Mucosa of rectum (tissue), 2 donors: ENCODE measurements around the gene CCDC195.

Experiments used
- H3K27ac ChIP-seq, 2 donors: one replicate each; pipeline ENCODE4 v1.7.0; 2013; ENCODE audit warnings: inconsistent platforms in 2 of 2, low read depth in 2 of 2, low read length in 2 of 2
- H3K27me3 ChIP-seq, 2 donors: one replicate each; pipeline ENCODE4 v1.7.0; 2013; ENCODE audit warnings: low read length in 2 of 2; ENCODE audit not compliant: control insufficient read depth in 2 of 2, insufficient read depth in 2 of 2
- H3K36me3 ChIP-seq, 2 donors: one replicate each; pipeline ENCODE4 v1.7.0; 2013; ENCODE audit warnings: low read length in 2 of 2; ENCODE audit not compliant: control insufficient read depth in 2 of 2, insufficient read depth in 2 of 2
- H3K4me1 ChIP-seq, 2 donors: one replicate each; pipeline ENCODE4 v1.7.0; 2013; ENCODE audit warnings: low read length in 2 of 2, mild to moderate bottlenecking in 1 of 2; ENCODE audit not compliant: control insufficient read depth in 2 of 2, insufficient read depth in 2 of 2
- H3K4me3 ChIP-seq, 2 donors: one replicate each; pipeline ENCODE4 v1.7.0; 2013; ENCODE audit warnings: low read length in 2 of 2
- H3K9ac ChIP-seq, 2 donors: one replicate each; pipeline ENCODE4 v1.7.0; 2013; ENCODE audit warnings: low read length in 2 of 2, low read depth in 1 of 2, mild to moderate bottlenecking in 1 of 2
- H3K9me3 ChIP-seq, 2 donors: one replicate each; pipeline ENCODE4 v1.7.0; 2013; ENCODE audit warnings: low read length in 2 of 2; ENCODE audit not compliant: control insufficient read depth in 2 of 2
- donor health status: healthy.
- donor health status: Normal muscosa, but diverticular disease.

Gene CCDC195

GRCh38 chr2:224694502-224694901, 21.7 kb downstream of the CCDC195 start:
- no peaks in the 10 kb centered on the region for H3K9me3 ChIP-seq
- no peak overlapping the region for H3K27ac ChIP-seq
- no peaks in the 10 kb centered on the region for H3K36me3 ChIP-seq
- no peaks in the 10 kb centered on the region for H3K27me3 ChIP-seq
- H3K4me1 ChIP-seq, result peaks cover 0 to 8% of the 10 kb centered on the region in 2 donors
- H3K4me3 ChIP-seq, result no peak overlapping the region
- H3K9ac ChIP-seq, result no peak overlapping the region

DNA sequence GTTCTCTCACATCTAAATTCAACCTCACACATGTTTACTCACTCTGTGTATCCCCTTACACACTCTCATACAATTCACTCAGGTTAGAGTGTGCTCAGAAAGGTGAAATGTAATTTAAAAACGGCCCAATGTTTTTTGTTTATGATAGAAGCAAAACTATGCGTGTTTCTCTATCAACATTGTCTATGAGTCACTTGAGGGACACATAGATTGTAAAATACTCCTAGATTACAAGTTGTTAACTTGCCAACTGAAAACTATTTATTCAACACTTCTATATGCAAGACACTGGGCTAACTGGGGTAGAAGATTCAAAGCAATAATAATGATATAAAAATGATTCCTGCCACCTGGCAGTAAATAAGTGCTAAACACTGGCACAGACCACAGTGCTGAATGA, 24.6 kb downstream of the CCDC195 start:
- H3K4me1 ChIP-seq, result peaks cover 0 to 8% of the 10 kb centered on the region in 2 donors
- H3K27me3 ChIP-seq, result no peaks in the 10 kb centered on the region
- H3K4me3 ChIP-seq, result no peak overlapping the region
- no peaks in the 10 kb centered on the region for H3K36me3 ChIP-seq
- no peak overlapping the region for H3K9ac ChIP-seq
- no peak overlapping the region for H3K27ac ChIP-seq
- no peaks in the 10 kb centered on the region for H3K9me3 ChIP-seq

DNA sequence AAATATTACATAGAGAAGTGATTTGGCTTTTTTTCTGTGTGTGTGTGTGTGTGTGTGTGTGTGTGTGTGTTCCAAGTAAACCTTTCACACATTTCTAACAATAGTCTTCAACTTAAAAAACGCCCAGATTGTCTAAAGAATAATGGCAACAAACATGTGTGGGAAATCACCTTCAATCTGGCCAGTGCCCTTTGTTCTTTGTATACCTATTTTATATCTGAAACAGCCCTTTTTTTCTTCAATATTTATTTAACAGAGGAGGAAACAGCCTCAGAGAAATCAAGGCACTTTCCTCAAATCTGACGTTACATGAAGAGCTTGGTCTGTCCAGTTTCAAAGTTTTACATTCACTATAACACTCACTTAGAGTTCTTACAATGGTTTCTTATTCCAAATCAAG, 25.3 kb downstream of the CCDC195 start:
- no peaks in the 10 kb centered on the region for H3K9me3 ChIP-seq
- no peak overlapping the region for H3K4me3 ChIP-seq
- no peak overlapping the region for H3K27ac ChIP-seq
- no peaks in the 10 kb centered on the region for H3K27me3 ChIP-seq
- H3K4me1 ChIP-seq, result peaks cover 0 to 8% of the 10 kb centered on the region in 2 donors
- no peaks in the 10 kb centered on the region for H3K36me3 ChIP-seq
- H3K9ac ChIP-seq, result no peak overlapping the region

GRCh38 chr2:224689539-224689938, 26.6 kb downstream of the CCDC195 start:
- peaks cover 0 to 8% of the 10 kb centered on the region in 2 donors for H3K4me1 ChIP-seq
- no peak overlapping the region for H3K9ac ChIP-seq
- no peaks in the 10 kb centered on the region for H3K27me3 ChIP-seq
- no peaks in the 10 kb centered on the region for H3K36me3 ChIP-seq
- no peak overlapping the region for H3K27ac ChIP-seq
- no peaks in the 10 kb centered on the region for H3K9me3 ChIP-seq
- no peak overlapping the region for H3K4me3 ChIP-seq

DNA sequence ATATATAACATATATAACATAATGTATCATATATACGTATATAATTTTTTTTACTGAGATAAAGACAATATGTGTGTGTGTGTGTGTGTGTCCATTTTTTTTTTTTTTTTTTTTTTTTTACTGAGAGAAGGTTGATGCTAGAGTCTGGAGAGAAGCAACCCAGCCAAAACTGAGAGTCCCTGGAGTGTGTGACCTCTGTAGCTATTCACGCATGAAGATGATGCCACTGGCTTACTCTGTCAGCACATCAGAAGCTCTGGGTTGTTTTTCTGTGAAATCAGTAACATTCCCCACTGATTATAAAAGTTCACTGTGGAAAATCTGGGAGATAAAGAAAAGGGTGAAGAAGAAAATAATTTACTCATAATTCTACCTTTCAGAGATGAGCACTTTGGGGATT, 27.2 kb downstream of the CCDC195 start:
- no peak overlapping the region for H3K9ac ChIP-seq
- H3K4me1 ChIP-seq, result peaks cover 0 to 8% of the 10 kb centered on the region in 2 donors
- H3K9me3 ChIP-seq, result no peaks in the 10 kb centered on the region
- H3K36me3 ChIP-seq, result no peaks in the 10 kb centered on the region
- H3K27ac ChIP-seq, result no peak overlapping the region
- no peak overlapping the region for H3K4me3 ChIP-seq
- H3K27me3 ChIP-seq, result no peaks in the 10 kb centered on the region

GRCh38 chr2:224687156-224687555, 29.0 kb downstream of the CCDC195 start:
- Histone ChIP-seq H3K9me3 (no peaks in the 10 kb centered on the region), H3K4me3 (no peak overlapping the region), H3K9ac (no peak overlapping the region), H3K4me1 (peaks cover 0 to 8% of the 10 kb centered on the region in 2 donors), H3K36me3 (no peaks in the 10 kb centered on the region), H3K27me3 (no peaks in the 10 kb centered on the region), H3K27ac (no peak overlapping the region)

DNA sequence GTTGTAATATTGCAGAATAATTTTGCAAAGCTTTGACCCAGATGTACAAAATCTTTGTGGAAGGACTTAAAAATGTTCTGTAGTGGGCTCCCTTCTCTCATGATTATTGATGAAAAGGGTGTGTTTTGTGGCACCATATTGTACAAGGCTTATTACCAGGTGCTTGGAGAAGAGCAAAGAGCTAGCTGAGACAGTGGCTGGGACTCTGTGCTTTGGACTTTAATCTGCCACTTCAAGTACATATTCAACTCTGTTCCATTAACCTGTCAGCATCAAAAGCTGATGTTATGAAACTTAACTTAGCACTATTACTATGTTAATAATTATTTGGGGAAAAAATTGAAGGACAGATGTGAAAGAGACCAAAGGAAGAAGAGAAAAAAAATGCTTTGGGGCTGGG, 31.0 kb downstream of the CCDC195 start:
- Histone ChIP-seq H3K4me1 (no peaks in the 10 kb centered on the region), H3K27me3 (no peaks in the 10 kb centered on the region), H3K9me3 (no peaks in the 10 kb centered on the region), H3K9ac (no peak overlapping the region), H3K4me3 (no peak overlapping the region), H3K27ac (no peak overlapping the region), H3K36me3 (no peaks in the 10 kb centered on the region)

GRCh38 chr2:224682134-224682533, 34.0 kb downstream of the CCDC195 start:
- H3K9ac ChIP-seq, result no peak overlapping the region
- no peaks in the 10 kb centered on the region for H3K27me3 ChIP-seq
- H3K4me3 ChIP-seq, result no peak overlapping the region
- H3K4me1 ChIP-seq, result peaks cover 0 to 6% of the 10 kb centered on the region in 2 donors
- H3K36me3 ChIP-seq, result no peaks in the 10 kb centered on the region
- H3K27ac ChIP-seq, result no peak overlapping the region
- no peaks in the 10 kb centered on the region for H3K9me3 ChIP-seq

- Histone ChIP-seq H3K27me3 (no peaks in the 10 kb centered on the region), H3K36me3 (no peaks in the 10 kb centered on the region), H3K4me3 (no peak overlapping the region), H3K9me3 (no peaks in the 10 kb centered on the region), H3K27ac (no peak overlapping the region), H3K9ac (no peak overlapping the region), H3K4me1 (no peaks in the 10 kb centered on the region)
These were observed 44.4 kb downstream of the CCDC195 start for GRCh38 chr2:224671731-224672130.

- no peak overlapping the region for H3K27ac ChIP-seq
- H3K4me3 ChIP-seq, result no peak overlapping the region
- H3K9ac ChIP-seq, result no peak overlapping the region
- no peaks in the 10 kb centered on the region for H3K4me1 ChIP-seq
- H3K9me3 ChIP-seq, result no peaks in the 10 kb centered on the region
- H3K36me3 ChIP-seq, result no peaks in the 10 kb centered on the region
- no peaks in the 10 kb centered on the region for H3K27me3 ChIP-seq
These were observed 46.0 kb downstream of the CCDC195 start for GRCh38 chr2:224670203-224670602.

DNA sequence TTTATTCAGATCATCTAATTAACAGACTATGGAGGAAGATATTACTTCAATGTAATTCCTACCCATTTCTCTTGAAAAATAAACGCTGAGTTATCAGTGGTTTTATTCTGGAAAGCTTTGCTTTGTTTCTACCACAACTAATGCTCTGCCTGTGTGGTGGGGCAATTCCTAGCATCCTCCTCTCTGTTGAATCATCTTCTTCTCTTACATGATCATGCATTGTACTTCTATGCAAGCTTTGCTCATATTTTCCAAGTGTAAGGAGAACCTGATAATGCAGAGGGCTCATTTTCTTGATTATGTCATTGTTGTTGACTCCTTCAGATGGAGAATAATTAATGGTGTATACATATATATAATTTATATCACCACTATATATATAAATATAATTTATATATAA, 46.7 kb downstream of the CCDC195 start:
- Histone ChIP-seq H3K9ac (no peak overlapping the region), H3K9me3 (no peaks in the 10 kb centered on the region), H3K4me3 (no peak overlapping the region), H3K27me3 (no peaks in the 10 kb centered on the region), H3K36me3 (no peaks in the 10 kb centered on the region), H3K4me1 (no peaks in the 10 kb centered on the region), H3K27ac (no peak overlapping the region)
